OCI-LY3 (cell line): ENCODE data around the gene TYSND1.
"Not testable (repeated sequence)": the region's sequence is repeated elsewhere in the genome, so short reads cannot be mapped to it uniquely, and the experiment has no call there.

Experiments used
- H2AFZ ChIP-seq: fragments of 200-600, 300-600 bp; shearing (Covaris generic); 2 replicates; pipeline ENCODE4 v1.6.0; 2014; ENCODE audit warnings: antibody characterized with exemption, low read depth, low read length
- H3K27ac ChIP-seq: fragments of 200-600, 300-600 bp; sonication (generic); 2 replicates; pipeline ENCODE4 v1.5.1; 2014; ENCODE audit warnings: mild to moderate bottlenecking, low read length, moderate library complexity, mixed read lengths
- H3K27me3 ChIP-seq: fragments of 200-600, 300-600 bp; sonication (generic); 2 replicates; pipeline ENCODE4 v1.6.1; 2014; ENCODE audit warnings: low read depth, low read length, mixed read lengths
- H3K36me3 ChIP-seq: fragments of 200-600, 300-600 bp; sonication (generic); replicated peaks from 2 replicates; pipeline ENCODE3; 2014; ENCODE audit warnings: low read depth, low read length, mixed read lengths
- H3K4me1 ChIP-seq: fragments of 300-600, 200-600 bp; sonication (generic); 2 replicates; pipeline ENCODE4 v1.6.1; 2014; ENCODE audit warnings: low read length, mixed read lengths
- H3K4me2 ChIP-seq: fragments of 200-600, 300-600 bp; sonication (generic); 2 replicates; pipeline ENCODE4 v1.6.1; 2014; ENCODE audit warnings: low read length, mixed read lengths
- H3K4me3 ChIP-seq: fragments of 300-600, 200-600 bp; sonication (generic); 2 replicates; pipeline ENCODE4 v1.5.1; 2014; ENCODE audit warnings: antibody characterized with exemption, mild to moderate bottlenecking, low read length, moderate library complexity
- H3K79me2 ChIP-seq: fragments of 300-600, 200-600 bp; shearing (Covaris generic); 2 replicates; pipeline ENCODE4 v1.6.1; 2014; ENCODE audit warnings: mild to moderate bottlenecking, low read length, mixed read lengths
- H3K9ac ChIP-seq: fragments of 300-600, 200-600 bp; shearing (Covaris generic); 2 replicates; pipeline ENCODE4 v1.6.0; 2014; ENCODE audit warnings: mild to moderate bottlenecking, low read length, moderate library complexity
- H3K9me3 ChIP-seq: fragments of 200-600, 300-600 bp; shearing (Covaris generic); 2 replicates; pipeline ENCODE4 v1.6.1; 2014; ENCODE audit warnings: low read length, mixed read lengths; ENCODE audit not compliant: insufficient read depth
- H4K20me1 ChIP-seq: fragments of 200-600, 300-600 bp; sonication (generic); 2 replicates; pipeline ENCODE4 v1.6.1; 2016; ENCODE audit warnings: low read length, mixed read lengths; ENCODE audit not compliant: insufficient read depth
- CTCF ChIP-seq: fragments of 200-600, 300-600 bp; sonication (generic); IDR thresholded peaks from 2 replicates; pipeline ENCODE4 v1.5.1; 2014; ENCODE audit warnings: antibody characterized with exemption, low read length, low read depth
- EZH2phosphoT487 ChIP-seq: fragments of 200-600 bp; shearing (Covaris generic); IDR thresholded peaks from 2 replicates; pipeline ENCODE4 v1.6.1; 2018; ENCODE audit warnings: antibody characterized with exemption, mixed run types, low read depth

TYSND1 gene

DNA sequence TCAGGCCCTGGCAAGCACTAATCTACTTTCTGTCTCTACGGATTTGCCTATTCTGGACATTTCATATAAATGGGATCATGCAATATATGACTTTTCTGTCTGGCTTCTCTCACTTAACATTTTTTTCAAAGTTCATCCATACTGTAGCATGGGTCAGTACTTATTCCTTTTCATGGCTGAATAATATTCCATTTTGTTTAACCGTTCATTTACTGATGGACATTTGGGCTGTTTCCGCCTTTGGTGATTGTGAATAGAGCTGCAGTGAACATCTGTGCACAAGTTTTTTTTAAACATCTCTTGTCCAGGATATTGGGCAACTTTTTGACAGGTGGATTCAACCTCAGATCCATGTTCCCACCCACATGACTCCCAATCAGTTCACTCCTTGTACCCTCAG is 44.8 kb downstream of the TYSND1 start:
- Histone ChIP-seq H3K4me2 (no peak overlapping the region), H3K9me3 (no peaks in the 10 kb centered on the region), H3K36me3 (no peaks in the 10 kb centered on the region)

DNA sequence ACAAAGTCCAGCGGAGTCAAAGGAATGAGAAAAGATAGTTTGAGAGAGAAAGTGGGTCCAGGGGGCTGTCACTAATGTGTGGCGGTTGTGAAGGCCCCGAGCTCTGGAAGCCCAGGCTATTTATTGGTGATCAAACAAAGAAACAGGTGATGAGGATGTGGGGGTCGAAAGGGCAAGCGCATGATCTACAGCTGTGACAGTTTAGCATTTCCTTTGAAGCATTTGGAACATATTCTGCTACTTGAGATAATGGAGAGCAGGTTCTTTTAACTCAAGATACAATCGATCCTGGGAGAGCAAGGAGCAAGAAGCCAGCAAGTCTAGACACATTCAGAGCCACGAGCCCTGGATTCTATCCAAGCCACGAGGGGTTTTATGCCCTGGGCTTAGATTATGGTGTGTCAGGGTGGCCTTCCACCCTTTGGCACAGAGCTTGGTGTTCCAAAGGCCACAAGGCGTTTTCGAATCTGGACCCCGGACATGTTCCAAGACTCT is 45.4 kb downstream of the TYSND1 start:
- not testable (repeated sequence) for H4K20me1 ChIP-seq, H3K9ac ChIP-seq, H3K27me3 ChIP-seq, H3K27ac ChIP-seq, H3K4me1 ChIP-seq, H3K4me3 ChIP-seq, H3K4me2 ChIP-seq, H3K36me3 ChIP-seq, H2AFZ ChIP-seq, H3K79me2 ChIP-seq, H3K9me3 ChIP-seq

More for the DNA sequence above, 44.8 kb downstream of the TYSND1 start:
- Histone ChIP-seq H4K20me1 (no peaks in the 10 kb centered on the region), H3K27me3 (no peaks in the 10 kb centered on the region), H3K79me2 (no peaks in the 10 kb centered on the region), H3K4me3 (no peak overlapping the region), H3K9ac (no peak overlapping the region), H3K27ac (no peak overlapping the region), H2AFZ (no peak overlapping the region), H3K4me1 (no peaks in the 10 kb centered on the region)
- TF ChIP-seq EZH2phosphoT487 (no peak), CTCF (no peak)

DNA sequence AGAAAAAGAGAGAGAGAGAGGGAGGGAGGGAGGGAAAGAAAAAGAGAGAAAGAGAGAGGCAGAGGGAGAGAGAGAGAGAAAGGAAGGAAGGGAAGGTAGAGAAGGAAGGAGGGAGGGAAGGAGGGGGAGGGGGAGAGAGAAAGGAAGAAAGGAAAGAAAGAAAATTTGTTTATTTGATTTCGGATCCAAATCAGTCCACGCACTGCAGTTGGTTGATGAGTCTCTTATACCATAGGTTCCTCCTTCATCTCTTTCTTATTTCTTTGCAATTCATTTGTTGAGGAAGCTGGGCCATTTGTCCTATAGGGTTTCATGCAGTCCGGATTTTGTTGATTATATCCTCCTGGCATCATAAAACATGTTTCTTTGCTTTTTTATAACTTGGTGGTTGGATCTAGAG is 48.2 kb downstream of the TYSND1 start:
- Histone ChIP-seq H3K27me3 (no peaks in the 10 kb centered on the region), H4K20me1 (no peaks in the 10 kb centered on the region), H3K9ac (no peak overlapping the region), H3K27ac (no peak overlapping the region), H2AFZ (no peak overlapping the region), H3K4me2 (no peak overlapping the region), H3K36me3 (no peaks in the 10 kb centered on the region), H3K4me3 (no peak overlapping the region), H3K4me1 (no peaks in the 10 kb centered on the region), H3K9me3 (no peaks in the 10 kb centered on the region), H3K79me2 (no peaks in the 10 kb centered on the region)
- TF ChIP-seq EZH2phosphoT487 (no peak), CTCF (no peak)

GRCh38 chr10:70097459-70097858 is 49.0 kb downstream of the TYSND1 start:
- H3K27me3 ChIP-seq = no peaks in the 10 kb centered on the region
- H3K4me2 ChIP-seq = no peak overlapping the region
- no peak for TF ChIP-seq EZH2phosphoT487
- TF ChIP-seq CTCF = no peak
- no peak overlapping the region for H2AFZ ChIP-seq
- no peaks in the 10 kb centered on the region for H3K9me3 ChIP-seq
- H3K4me3 ChIP-seq = no peak overlapping the region
- H3K27ac ChIP-seq = no peak overlapping the region
- no peaks in the 10 kb centered on the region for H3K4me1 ChIP-seq
- H3K36me3 ChIP-seq = no peaks in the 10 kb centered on the region
- no peak overlapping the region for H3K9ac ChIP-seq
- no peaks in the 10 kb centered on the region for H4K20me1 ChIP-seq
- no peaks in the 10 kb centered on the region for H3K79me2 ChIP-seq
